GM12873 (cell line): Measurements from ENCODE around the gene SPON1.

Source experiments
- CTCF ChIP-seq: IDR thresholded peaks from 2 replicates; pipeline ENCODE4 v1.5.1; 2012; ENCODE audit warnings: low read depth, mild to moderate bottlenecking, moderate library complexity, low read length, control low read depth; ENCODE audit not compliant: insufficient read depth; ENCODE audit errors: missing control alignments

The SPON1 gene

DNA sequence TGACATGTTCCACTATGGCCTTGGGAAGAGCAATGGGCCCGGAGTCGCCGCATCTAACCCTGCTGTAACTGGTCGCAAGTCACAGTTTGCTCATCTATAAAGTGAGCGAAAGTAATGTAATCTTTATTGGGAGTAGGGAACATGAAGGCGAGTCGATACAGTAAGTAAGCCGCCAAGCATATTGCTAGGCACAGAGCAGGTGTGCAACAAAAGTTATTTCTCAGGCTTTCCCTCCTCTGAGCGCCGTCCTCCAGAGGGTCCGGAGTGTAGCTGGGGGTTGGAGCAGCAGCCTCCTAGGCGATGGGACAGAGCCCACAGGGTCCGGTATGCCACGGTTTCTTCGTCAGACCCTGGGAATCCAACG, 343 bp upstream of the SPON1 start:
- TF ChIP-seq CTCF, result no peak

DNA sequence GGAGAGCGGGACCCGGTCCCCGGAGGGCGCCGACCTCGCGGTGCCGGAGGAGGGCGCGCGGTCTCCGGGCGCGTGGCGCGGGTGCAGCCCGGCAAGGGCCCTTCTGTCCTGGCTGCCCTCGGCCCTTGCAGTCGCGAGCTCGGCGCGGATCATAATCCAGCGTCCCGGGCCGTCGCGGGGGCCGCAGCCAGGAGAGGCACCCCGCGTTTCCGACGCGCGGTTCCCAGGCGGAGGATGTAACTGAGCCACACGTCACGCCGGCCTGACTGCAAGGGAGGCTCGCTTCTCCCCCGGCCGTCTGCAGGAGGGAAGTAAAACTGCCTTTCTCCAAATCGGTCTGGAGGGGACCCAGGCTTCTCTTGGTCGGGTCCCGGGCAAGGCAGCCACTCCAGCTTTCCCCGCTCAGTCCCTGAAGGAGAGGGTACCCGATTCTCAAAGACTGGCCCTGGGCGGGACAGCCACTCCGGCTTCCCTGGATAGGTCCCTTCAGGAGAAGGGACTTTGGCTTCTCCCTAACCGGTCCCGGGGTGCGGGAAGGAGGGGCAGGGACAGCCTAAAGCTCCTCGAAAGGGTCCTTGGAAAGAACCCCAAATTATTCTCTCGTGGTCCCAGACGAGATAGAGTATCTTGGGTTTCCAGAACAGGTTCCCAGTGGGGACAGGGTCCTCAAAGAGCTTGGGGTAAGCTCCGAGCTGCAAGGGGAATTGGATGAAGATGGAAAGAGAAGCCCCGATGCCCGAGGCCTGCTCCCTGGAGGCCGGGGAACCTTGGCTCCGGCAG, 836 bp downstream of the SPON1 start:
- TF ChIP-seq CTCF, result no peak

DNA sequence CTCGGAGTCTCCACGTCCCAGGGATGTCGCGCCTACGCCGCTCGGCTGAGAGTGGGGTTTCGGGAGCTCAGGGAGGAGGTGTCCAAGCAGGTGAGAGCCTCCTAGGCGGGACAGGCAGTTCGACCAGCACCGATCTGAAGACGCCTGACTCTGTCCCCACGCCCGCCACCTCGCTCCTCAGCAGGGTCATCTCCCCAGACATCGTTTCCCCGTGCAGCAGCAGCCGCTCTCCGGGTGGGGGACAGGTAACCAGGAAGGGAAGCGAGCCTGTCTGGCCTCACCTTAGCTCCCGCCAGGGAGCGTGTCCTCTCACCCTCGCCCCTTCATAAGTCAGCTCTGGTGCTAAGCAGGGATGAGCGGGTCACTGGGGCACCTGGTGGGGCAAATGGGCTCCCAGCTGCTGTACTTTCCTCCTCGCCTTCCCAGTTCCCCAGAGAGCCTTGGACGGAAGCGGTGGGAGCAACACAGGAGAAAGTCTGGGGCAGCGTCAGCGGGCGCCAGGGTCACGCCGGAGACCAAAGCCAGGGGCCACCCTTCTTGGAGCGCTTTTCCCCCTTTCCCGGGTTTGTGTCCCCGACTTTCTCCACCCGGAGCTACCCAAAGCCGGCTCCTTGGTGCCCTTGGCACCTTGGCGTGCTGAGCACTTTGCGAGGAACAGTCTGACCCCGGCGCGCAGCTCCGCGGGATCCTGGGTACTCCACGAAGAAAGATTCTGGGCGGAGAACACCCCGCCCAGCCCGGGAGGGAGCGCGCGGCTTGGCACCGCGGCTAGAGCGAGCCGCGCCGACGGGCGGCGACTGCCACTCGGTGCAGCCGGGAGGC, 1.6 kb downstream of the SPON1 start:
- no peak for TF ChIP-seq CTCF

GRCh38 chr11:13964771-13965074, 2.2 kb downstream of the SPON1 start:
- TF ChIP-seq CTCF, result no peak

GRCh38 chr11:13965337-13965736, 2.8 kb downstream of the SPON1 start:
- TF ChIP-seq CTCF, result no peak

DNA sequence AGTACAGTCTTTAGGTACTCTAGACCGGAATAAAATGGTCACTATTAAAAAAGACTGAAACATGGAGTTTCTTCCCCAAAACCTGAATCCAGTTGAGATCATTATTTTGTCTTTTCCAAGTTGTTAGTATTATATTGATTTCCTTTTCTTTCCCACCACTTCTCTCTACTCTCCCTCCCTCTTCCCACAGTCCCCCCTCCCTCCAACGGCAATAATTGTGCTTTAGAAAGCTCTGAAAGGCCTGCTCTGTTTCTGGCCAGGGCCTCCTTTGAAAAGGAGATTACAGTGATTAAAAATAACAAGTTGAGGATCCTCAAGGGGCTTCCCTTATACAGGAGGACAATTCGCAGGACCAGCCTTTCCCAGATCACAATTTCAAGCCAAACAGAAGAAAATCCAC, 3.5 kb downstream of the SPON1 start:
- no peak for TF ChIP-seq CTCF

GRCh38 chr11:13966486-13966885, 4.0 kb downstream of the SPON1 start:
- TF ChIP-seq CTCF, result no peak
